ENCODE measurements around the gene COL26A1. TPM values are rescaled to one million over a fixed set of nuclear protein-coding genes. Genes with fewer than 3 reads are reported as not detected.
"Not testable (repeated sequence)": the region's sequence is repeated elsewhere in the genome, so short reads cannot be mapped to it uniquely, and the experiment has no call there.

COL26A1 gene
- total RNA-seq, 1 experiment from 2014 or later, result 42.6 TPM

GRCh38 chr7:101433688-101434087, 71.0 kb downstream of the COL26A1 start:
- H3K27me3 ChIP-seq (ENCODE audit: insufficient read depth, low read length), result no peaks in the 10 kb centered on the region
- H3K14ac ChIP-seq (ENCODE audit: insufficient read depth, low read length), result no peak overlapping the region
- no peak overlapping the region for H2AFZ ChIP-seq (ENCODE audit: low read length)
- H3K9me3 Mint-ChIP-seq, result no peaks in the 10 kb centered on the region
- no peak overlapping the region for H2BK120ac ChIP-seq (ENCODE audit: low read depth, low read length, poor library complexity, severe bottlenecking)
- H3K23me2 ChIP-seq (ENCODE audit: insufficient read length, low read depth, low read length, poor library complexity, severe bottlenecking), result no peaks in the 10 kb centered on the region
- H3K36me3 Mint-ChIP-seq (ENCODE audit: insufficient read depth in 1 of 3, low read depth in 3 of 3), result no peaks in the 10 kb centered on the region; a peak in 1 of 7 replicates
- no peak overlapping the region for H3K23ac ChIP-seq (ENCODE audit: insufficient read length, low read depth, low read length)
- H3K27ac Mint-ChIP-seq, result no peak overlapping the region
- H2AK5ac ChIP-seq (ENCODE audit: insufficient read length, low read length), result no peak overlapping the region
- H3T11ph ChIP-seq (ENCODE audit: low read length), result no peak overlapping the region
- H3K4ac ChIP-seq (ENCODE audit: low read depth, low read length), result no peak overlapping the region
- no peaks in the 10 kb centered on the region for H3K79me2 ChIP-seq (ENCODE audit: insufficient read depth, low read length)
- H3K27ac ChIP-seq (ENCODE audit: insufficient read length, low read depth, low read length), result no peak overlapping the region
- no peak overlapping the region for H2BK15ac ChIP-seq (ENCODE audit: low read depth, low read length)
- no peak overlapping the region for H3K9ac ChIP-seq (ENCODE audit: extremely low read depth, insufficient read length, low read length)
- no peaks in the 10 kb centered on the region for H3K79me1 ChIP-seq (ENCODE audit: insufficient read depth, low read depth, low read length, poor library complexity, severe bottlenecking)
- no peak overlapping the region for H2BK5ac ChIP-seq (ENCODE audit: insufficient read length, low read length)
- no peak overlapping the region for H3K56ac ChIP-seq (ENCODE audit: insufficient read length, low read depth, low read length)
- no peaks in the 10 kb centered on the region for H4K20me1 ChIP-seq (ENCODE audit: control insufficient read depth, insufficient read depth, insufficient read length)
- H3K4me1 ChIP-seq (ENCODE audit: insufficient read depth, low read length), result peaks cover 4% of the 10 kb centered on the region; the same call in 1 of the 2 replicates
- no peak overlapping the region for H4K5ac ChIP-seq (ENCODE audit: insufficient read length, low read depth, low read length)
- H2BK20ac ChIP-seq (ENCODE audit: low read depth, low read length, poor library complexity, severe bottlenecking), result no peak overlapping the region
- no peak overlapping the region for H3K18ac ChIP-seq (ENCODE audit: insufficient read length, low read depth, low read length)
- H4K8ac ChIP-seq (replicated peaks; ENCODE audit: insufficient read length, low read depth, low read length), result no peak overlapping the region
- H3K4me2 ChIP-seq (ENCODE audit: insufficient read depth, insufficient read length, low read length), result no peak overlapping the region
- peaks cover 24 to 27% of the 10 kb centered on the region in 2 experiments for H3K4me1 Mint-ChIP-seq
- no CpG with 5 or more reads among the region's 4 CpGs for WGBS (ENCODE audit: extremely low coverage, insufficient read length, low lambda C conversion rate)
- no peak overlapping the region for H2BK12ac ChIP-seq (ENCODE audit: insufficient read length, low read depth, low read length)
- H4K91ac ChIP-seq (ENCODE audit: insufficient read length, low read depth, low read length), result no peak overlapping the region
- no peaks in the 10 kb centered on the region for H3K9me3 ChIP-seq (ENCODE audit: control insufficient read depth, low read depth, low read length)
- TF ChIP-seq CTCF (conservative IDR thresholded peaks at IDR 0.05), result no peak
- H3K27me3 Mint-ChIP-seq (ENCODE audit: low read depth), result peaks cover 2% of the 10 kb centered on the region
- no peak overlapping the region for H3K4me3 Mint-ChIP-seq
- DNase-seq, result no peak

- not testable (repeated sequence) for H4K91ac ChIP-seq (ENCODE audit: insufficient read length, low read depth, low read length); H3K27ac Mint-ChIP-seq; H2BK15ac ChIP-seq (ENCODE audit: low read depth, low read length); H4K5ac ChIP-seq (ENCODE audit: insufficient read length, low read depth, low read length); H3T11ph ChIP-seq (ENCODE audit: low read length); H3K36me3 Mint-ChIP-seq (ENCODE audit: insufficient read depth in 1 of 3, low read depth in 3 of 3); H3K23me2 ChIP-seq (ENCODE audit: insufficient read length, low read depth, low read length, poor library complexity, severe bottlenecking); H2BK5ac ChIP-seq (ENCODE audit: insufficient read length, low read length); H3K27me3 Mint-ChIP-seq (ENCODE audit: low read depth); H3K4ac ChIP-seq (ENCODE audit: low read depth, low read length); H2AK5ac ChIP-seq (ENCODE audit: insufficient read length, low read length); H4K8ac ChIP-seq (replicated peaks; ENCODE audit: insufficient read length, low read depth, low read length); H2BK12ac ChIP-seq (ENCODE audit: insufficient read length, low read depth, low read length); H3K79me2 ChIP-seq (ENCODE audit: insufficient read depth, low read length); H3K9me3 Mint-ChIP-seq; H3K79me1 ChIP-seq (ENCODE audit: insufficient read depth, low read depth, low read length, poor library complexity, severe bottlenecking); H3K27me3 ChIP-seq (ENCODE audit: insufficient read depth, low read length); H3K23ac ChIP-seq (ENCODE audit: insufficient read length, low read depth, low read length); DNase-seq; H2BK20ac ChIP-seq (ENCODE audit: low read depth, low read length, poor library complexity, severe bottlenecking); H3K4me2 ChIP-seq (ENCODE audit: insufficient read depth, insufficient read length, low read length); H3K14ac ChIP-seq (ENCODE audit: insufficient read depth, low read length); H3K9ac ChIP-seq (ENCODE audit: extremely low read depth, insufficient read length, low read length); H3K56ac ChIP-seq (ENCODE audit: insufficient read length, low read depth, low read length); H4K20me1 ChIP-seq (ENCODE audit: control insufficient read depth, insufficient read depth, insufficient read length); H2AFZ ChIP-seq (ENCODE audit: low read length); H3K4me1 ChIP-seq (ENCODE audit: insufficient read depth, low read length); H3K4me3 Mint-ChIP-seq; H2BK120ac ChIP-seq (ENCODE audit: low read depth, low read length, poor library complexity, severe bottlenecking); H3K27ac ChIP-seq (ENCODE audit: insufficient read length, low read depth, low read length); H3K18ac ChIP-seq (ENCODE audit: insufficient read length, low read depth, low read length); H3K9me3 ChIP-seq (ENCODE audit: control insufficient read depth, low read depth, low read length)
- no CpG with 5 or more reads among the region's 8 CpGs for WGBS (ENCODE audit: extremely low coverage, insufficient read length, low lambda C conversion rate)
- peaks cover 24 to 27% of the 10 kb centered on the region in 2 experiments for H3K4me1 Mint-ChIP-seq
These were observed 71.5 kb downstream of the COL26A1 start for GRCh38 chr7:101434155-101434554.
